GM20000 (cell line): ENCODE data around the gene TMEM14C.
"Not testable (repeated sequence)": the region's sequence is repeated elsewhere in the genome, so short reads cannot be mapped to it uniquely, and the experiment has no call there.

Experiments
- DNase-seq: peaks from one replicate; pipeline ENCODE4 v3.0.0; 2012; ENCODE audit warnings: low spot score
- CTCF ChIP-seq: IDR thresholded peaks from 2 replicates; pipeline ENCODE4 v1.5.1; 2012; ENCODE audit warnings: mild to moderate bottlenecking, control low read depth; ENCODE audit errors: extremely low read depth, missing control alignments

Gene TMEM14C

DNA sequence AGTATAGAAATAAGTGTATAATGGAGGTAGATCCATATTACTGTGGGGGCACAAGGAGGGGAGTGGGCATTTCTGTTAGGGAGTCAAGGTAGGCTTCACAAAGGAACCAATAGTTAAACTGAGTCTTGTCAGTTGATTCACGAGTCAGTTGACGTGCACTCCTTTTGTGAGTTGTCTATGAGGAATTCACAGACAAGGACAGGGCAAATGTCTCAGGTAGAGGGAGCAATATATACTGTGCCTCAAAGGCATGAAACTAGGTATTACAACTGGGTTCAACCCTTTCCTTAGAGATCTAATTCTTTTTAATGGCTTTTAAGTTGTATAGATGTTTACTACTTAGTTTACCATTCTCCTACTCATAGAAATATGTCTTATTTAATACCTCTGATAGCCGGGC lies 11.0 kb downstream of the TMEM14C start:
- DNase-seq = no peak
- TF ChIP-seq CTCF = no peak

GRCh38 chr6:10736731-10737130 lies 13.9 kb downstream of the TMEM14C start:
- TF ChIP-seq CTCF = no peak
- no peak for DNase-seq

- no peak for TF ChIP-seq CTCF
- no peak for DNase-seq
These were observed 17.2 kb downstream of the TMEM14C start for GRCh38 chr6:10740061-10740460.

- not testable (repeated sequence) for DNase-seq
These were observed 18.8 kb downstream of the TMEM14C start for GRCh38 chr6:10741643-10742042.

DNA sequence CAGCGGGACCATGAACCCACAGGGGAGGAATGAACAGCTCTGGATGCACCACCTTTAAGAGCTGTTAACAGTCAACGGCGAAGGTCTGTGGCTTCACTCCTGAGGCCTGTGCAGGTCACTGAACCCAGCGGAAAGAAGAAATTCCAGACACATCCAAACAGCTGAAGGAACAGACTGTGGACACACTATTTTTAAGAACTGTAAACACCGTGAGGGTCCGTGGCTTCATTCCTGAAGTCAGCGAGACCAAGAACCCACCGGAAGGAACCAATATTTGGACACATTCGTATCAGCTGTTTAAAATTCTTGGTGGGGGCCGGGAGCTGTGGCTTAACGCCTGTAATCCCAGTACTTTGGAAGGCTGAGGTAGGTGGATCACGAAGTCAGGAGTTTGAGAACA lies 19.4 kb downstream of the TMEM14C start:
- no peak for DNase-seq
- TF ChIP-seq CTCF = no peak

DNA sequence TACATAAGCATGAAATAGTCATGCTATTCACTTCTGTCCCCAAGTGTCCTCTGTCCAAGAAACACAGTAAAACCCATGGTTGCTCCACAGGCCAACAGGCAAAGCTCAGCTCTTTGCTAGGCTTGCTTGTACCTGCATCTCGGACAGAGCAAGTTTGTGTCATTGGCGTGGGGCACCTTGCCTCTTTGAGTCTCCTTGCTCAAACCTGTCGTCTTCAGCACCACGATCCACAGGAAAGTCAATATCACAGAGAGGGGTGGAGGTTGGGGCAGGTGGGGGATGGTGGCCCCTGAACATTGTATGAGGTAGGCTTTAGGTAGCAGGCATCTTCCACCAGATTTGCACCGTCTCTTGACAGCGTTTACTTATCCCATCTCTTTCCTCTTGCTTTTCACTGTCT lies 20.6 kb downstream of the TMEM14C start:
- no peak for DNase-seq
- no peak for TF ChIP-seq CTCF

DNA sequence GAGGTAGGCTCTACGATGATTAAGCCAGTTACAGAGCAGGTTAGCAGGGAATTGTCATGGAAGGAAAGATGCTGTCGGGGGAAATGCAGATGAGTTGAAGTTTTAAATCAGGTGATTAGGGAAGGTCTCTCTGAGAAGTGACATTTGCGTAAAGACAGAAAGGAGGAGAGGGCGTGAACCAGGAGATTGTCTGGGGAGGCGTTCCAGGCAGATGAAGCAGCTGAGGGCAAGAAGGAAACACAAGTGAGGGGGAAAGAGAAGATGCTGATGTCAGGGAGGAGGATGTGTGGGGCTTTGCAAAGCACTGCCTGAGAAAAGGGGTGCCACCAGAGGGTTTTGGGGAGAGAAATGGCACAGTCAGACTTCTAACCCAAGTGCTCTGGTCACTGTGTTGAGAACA lies 22.2 kb downstream of the TMEM14C start:
- no peak for TF ChIP-seq CTCF

DNA sequence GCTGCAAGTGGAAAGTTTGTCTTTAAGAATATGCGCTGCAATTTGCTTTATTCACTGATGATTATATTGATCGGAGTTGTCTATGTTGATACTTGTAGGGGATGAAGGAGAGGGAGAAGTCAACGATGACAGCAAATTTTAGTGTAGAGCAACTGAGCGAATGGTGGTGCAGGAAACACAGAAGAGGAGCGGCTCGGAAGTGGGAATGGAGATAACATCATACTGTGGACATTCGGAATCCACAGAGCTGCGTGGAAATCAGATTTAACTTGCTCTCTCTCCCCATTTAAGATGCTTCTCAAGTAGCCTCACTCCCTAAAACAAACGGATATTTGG lies 24.0 kb downstream of the TMEM14C start:
- DNase-seq = no peak
- no peak for TF ChIP-seq CTCF

More for the DNA sequence above, 22.2 kb downstream of the TMEM14C start:
- DNase-seq = no peak
